HL-60/S4 treated with retinoic acid at 250 ng/mL for 4 days and 3 days (cell line): Measurements from ENCODE around the gene TSPEAR.

Source experiments
- in situ Hi-C: fragments of 300-500 bp; cut with MboI; formaldehyde crosslinking; loops from 2 replicates; pipeline ENCODE4 v1.7.0; 2022; ENCODE audit warnings: low sequenced_read_pairs

Gene TSPEAR

DNA sequence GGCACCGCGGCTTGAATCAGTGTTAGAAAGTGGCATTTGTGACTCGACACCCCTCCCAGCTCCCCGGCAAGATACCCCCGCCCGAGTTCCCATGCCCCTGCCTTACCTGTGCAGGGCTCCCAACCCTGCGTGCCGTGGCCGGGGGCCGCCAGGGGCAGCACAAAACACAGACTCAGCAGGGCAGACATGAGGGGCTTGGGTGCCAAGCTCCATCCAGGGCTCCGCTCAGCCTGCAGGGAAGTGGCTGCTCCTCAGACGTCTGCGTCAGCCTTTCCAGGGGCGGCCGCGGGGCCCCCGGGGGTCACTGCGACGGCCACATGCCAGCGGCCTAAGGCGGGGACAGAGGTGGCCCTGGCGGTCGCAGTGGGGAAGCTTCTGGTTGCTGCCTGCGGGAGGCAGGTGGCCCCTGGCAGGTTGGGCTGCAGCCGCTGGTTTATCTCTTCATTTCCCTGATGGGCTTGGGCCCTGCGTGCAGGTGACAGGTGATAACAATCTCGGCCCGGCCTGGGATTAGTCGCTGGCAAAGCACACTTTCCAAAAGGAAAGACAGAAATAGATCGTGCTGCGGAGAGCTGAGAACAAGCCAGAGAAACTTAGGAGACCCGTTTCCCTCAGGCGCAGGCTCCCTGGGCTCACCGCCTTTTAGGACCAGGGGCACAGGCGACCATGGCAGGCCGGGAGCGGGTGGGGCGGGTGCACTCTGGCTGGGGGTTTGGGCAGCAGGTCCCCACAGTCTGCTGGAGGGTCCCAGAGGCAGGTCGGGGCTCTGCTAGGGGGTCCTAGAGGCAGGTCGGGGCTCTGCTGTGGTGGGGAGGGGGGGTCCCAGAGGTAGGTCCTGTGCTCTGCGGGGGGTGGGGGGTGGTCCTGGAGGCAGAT lies at the start of gene TSPEAR:
TSS of gene TSPEAR (minus strand) at position 246 of the 876 bp plus-strand sequence. CDS start at position 188, 58 bp downstream.
- in situ Hi-C loops: no loop called here

DNA sequence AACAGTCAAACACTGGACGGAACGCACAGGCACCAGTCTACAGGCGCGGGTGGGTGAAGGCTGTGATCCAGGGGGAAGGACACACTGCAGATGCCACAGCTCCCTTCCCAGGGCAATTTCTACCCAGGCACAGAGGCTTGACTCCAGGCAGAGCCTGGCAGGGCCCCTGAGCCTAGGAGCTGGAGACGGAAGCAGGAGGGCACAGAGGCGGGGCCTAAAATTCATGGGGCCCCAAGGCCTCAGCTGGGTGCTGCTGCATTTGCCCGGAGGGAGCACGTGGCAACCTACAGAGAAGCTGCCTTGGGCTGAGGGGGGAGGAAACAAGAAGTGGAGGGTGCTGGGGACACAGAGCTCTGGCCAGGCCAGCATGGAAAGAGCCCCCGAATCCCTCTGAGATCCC lies 49.0 kb upstream of the TSPEAR start:
- in situ Hi-C loops: no loop called here

DNA sequence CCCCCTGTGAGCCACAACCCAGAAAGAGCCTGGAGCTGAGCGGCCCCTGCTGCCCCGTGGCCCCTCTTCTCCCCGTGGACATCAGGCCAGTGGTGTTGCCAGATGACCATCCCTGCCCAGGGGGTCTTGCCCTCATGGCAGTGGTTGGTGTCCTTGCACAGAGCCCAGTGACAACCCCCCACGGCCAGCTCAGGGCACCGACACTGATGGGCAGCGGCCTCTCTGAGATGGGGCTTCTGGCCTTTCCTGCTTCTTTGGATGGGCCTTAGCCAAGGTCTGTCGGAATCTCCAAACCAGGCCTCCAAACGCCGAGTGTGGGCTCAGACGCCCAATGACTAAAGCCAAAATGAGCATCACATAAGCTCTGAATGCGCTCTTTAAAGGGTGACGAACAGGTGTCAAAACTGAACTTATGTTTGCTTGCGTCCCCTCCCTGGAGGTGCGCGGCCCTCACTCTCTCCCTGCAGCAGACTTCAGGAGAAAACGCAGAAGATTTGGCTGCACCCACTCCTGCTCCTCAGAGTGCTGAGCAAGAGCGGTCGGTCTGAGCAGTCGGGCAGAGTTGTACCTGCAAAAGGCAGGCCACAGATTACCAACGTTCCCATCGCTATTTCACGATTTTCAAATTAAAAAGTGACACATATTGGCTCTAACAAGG lies 48.4 kb upstream of the TSPEAR start:
- in situ Hi-C loops: no loop called here

DNA sequence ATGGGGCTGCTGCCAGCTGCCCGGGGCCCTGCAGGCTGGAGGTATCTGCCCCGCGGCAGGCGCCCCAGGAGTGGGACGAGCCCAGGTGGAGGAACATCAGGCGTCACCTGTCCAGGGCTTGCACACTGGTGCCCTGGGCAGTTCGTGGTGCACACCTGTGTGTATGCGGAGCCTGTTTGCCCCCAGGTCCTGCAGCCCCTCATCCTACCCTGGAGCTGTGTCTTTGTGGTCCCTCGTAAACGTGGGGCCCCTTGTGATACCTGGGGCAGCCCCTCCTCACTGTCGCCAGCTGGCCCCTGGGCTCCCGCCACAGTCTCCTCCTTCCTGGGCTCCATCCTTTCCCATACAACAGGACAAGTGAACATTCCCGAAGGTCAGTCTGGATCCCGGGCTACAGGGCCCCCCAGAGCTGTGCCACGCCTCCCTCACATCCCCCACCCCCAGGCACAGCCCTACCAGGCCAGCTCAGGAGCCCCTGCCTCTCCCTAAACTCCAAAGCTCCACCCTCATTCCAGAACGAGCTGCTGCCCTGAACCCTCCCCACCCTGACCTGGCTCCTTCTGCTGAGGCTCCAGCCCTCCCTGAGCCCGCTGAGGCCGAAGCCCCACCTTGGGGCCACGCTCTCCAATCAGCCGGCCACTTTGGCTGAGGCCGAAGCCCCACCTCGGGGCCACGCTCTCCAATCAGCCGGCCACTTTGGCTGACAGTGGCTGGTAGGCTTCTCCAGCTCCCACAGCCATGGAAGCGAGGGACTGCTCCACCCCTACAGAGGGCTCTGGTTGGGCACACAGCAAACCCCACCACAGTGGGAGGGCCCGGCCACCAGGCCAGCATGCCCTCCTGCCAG lies 47.6 kb upstream of the TSPEAR start:
- in situ Hi-C loops: no loop called here

DNA sequence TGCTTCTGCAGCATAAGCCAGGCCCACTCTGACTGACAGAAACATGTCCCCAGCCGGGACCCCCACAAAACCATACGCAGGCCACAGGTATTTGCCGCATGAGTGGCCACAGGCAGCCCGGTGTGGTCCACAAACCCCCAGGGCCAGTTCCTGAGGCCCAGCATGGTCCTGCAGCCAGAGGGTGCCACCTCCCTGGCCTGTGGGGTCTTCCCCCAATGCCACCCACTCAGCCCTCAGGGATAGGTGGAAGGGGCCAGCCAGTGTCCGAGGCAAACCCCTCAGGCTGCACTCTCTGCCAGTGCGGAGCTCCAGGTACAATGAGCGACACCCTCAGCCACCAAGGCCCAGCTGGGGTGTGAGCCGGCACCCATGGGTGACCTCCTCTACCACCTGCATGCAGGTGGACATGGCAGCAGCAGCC lies 46.8 kb upstream of the TSPEAR start:
- in situ Hi-C loops: no loop called here

DNA sequence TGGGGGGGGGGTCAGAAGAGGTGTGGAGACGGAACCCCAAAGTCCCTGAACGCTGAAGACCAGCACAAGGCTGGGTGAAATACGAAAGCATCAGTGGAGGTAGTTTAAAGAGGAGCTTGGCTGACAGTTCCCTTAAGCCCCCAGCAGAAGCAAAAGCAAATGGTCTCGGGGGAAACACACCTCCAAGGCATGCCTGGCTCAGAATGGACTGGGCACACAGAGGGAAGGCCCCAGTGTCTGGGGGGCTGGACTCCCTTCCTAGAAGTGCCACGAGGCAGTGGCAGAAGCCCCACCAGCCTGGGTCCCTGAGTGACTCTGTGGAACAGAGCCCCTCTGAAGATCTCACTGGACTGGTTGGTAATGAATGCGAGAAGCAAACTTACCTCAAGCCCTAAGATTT lies 46.4 kb upstream of the TSPEAR start:
- in situ Hi-C loops: no loop called here

DNA sequence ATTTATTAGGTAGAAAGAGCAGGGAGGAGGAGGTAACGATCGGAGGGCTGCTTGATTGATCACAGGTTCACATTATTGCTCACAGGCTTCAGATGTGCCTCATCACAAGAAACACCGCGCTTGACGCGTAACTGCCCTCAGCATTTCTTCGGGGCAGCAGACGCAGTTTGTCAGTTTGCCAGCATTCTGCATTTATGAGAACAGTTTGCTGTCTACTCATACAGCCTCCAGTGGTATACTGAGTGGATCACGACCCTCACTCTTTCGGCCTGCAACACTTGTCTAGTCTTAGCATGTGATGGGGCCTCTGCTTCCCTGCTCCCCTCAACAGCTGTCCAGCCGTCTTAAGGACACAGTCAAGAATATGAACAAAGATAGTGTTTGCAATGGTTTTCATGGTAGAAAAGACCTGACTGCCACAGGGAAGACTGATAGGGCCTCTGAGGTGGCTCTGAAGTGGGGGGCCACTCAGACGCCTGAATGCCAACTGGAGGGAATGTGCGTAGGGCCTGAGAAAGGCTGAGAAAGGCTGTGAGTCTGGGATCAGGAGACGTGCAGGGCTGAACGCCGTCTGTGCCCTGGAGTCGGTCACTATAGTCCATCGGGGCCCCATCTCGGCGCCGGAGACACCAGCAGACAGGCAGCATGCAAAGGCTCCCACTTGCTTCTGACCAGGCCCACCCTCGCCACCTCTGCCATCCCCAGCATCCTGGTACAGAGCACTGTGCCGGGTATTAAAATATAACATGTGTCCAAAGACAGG lies 45.2 kb upstream of the TSPEAR start:
- in situ Hi-C loops: no loop called here

DNA sequence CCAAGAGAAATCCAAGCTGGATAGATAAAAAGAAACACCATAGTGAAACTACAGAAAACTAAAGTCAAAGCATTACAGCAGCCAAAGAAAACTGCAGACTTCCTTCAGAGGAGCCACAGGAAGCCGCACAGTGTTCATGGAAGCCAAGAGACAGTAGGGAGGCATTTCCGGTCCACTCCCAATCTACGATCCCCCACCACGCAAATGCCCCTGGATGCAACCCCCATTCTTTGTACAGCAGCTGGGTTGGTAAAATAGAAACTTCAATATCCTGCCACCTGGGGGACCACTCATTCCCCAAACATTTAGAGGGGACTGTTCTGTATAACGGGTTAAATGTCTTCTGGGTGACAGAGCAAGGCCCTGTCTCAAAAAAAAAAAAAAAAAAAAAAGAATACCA lies 43.9 kb upstream of the TSPEAR start:
- in situ Hi-C loops: no loop called here

DNA sequence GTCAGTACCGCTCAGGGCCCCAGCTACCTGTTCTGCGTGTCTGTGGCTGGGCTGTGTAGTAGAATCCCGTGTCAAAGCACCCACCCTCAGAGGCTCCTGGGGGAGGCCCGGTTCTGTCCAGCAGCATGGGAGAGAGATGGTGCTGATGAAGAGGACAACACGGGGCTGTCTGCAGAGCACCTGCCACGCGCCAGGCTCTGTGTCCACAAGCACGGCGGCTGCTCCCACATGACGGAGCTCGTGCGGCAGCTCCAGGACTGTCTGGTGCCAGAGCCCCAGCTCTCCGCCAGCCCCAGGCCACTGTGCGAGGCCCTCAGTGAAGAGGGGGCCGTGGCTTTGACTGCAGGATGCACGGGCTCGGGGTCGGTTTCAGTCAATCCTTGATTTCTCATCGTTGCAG lies 42.0 kb upstream of the TSPEAR start:
- in situ Hi-C loops: no loop called here

DNA sequence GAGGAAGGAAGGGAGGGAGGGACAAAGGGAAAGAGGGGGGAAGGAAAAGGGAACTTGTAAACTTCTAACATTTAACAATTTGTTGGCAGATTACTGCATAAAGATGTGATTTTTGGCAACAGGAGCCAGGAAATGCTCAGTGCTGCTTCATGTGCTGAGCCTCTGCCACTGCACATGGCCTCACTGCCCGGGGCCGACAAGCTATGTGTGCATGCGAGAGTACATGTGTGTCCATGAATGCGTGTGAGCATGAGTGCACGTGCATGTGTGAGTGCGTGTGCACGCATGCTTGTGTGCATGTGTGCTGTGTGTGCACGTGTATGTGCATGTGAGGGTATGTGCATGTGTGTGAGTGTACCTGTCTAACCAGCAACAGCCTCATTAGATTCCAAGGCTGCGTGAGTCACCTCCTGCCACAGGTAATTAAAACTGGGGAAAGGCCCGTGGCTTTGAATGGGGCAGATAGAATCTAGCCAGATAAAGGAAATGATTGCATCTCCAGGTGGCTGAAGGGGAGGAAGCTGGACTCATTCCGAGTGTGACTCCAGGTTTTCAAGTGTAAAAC lies 41.4 kb upstream of the TSPEAR start:
- in situ Hi-C loops: no loop called here

DNA sequence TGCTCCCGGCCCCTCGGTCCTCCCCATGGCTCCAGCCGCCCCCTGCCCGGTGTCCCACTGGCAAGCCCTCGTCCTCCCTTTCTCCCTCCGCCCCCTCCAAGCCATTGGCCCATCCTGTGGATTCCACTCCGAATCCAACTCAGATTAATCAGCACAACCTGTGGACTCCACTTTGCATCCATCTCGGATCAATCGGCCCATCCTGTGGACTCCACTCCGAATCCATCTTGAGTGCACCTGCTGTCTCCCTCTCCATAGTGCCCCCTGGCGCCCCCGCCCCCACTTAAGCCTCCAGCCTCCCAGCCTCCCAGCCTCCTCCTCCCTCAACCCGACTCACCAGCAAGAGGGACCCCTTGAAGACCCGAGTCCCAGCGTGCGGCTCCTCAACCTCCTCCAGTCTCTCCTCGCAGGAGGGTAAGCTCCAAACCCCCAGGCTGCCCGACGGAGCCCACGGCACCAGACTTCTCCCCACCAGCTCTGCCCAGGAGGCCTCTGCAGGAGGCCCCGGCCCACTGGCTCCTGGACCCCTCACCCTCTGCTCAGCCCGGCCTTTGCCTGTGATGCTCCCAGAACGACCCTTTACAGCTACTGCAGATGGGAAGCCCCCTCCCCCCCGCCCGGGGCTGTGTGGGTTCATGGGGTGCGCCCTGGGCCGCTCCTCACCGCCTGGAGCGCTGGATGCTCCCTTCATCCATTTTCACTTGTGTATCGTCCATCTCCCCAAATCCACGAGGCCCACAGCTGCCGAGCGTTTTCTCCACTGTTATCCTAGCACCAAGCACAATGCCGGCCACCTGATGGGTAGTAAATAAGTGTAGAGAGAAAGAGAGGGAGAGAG lies 40.6 kb upstream of the TSPEAR start:
- in situ Hi-C loops: no loop called here

DNA sequence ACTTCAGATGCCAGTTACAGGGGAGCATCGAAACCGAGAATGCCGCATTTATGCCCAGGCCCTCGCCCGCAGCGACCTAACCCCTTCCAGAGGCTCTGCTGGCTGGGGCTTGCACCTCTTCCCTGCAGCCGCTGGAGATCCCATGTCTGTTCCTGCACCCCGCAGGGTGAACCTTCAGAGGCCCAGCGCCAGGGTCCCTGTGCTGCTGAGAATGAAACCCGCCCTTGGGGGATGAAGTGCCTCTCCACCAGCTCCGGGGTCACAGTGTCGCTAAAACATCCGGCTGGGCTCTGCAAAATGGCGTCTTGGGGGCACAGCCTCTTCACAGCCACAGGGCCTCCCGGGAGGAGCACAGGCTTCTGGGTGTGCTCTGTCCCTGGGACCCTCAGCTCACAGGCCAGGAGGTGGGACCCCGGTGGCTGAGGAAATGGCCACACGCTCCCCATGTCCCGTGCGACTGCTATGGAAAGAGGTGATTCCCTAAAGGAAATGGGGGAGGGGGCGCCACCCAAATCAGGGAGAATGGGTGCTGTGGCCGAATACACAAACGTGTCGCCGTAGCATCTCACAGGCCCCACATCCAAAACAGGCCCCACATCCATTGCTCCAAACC lies 39.9 kb upstream of the TSPEAR start:
- in situ Hi-C loops: no loop called here

DNA sequence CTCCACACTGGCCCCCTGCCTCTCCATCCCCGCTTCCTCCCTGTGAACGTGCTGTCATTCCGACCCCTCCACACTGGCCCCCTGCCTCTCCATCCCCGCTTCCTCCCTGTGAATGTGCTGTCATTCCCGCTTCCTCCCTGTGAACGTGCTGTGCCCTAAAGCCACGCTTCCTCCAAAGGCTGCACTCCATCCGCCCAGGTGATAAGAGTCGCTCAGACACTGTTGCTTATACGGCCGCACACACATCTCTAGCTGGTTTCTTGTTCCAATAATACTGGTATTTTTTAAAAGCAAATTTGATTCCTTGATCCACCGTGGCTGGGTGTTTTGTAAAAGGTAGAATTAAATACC lies 39.3 kb upstream of the TSPEAR start:
- in situ Hi-C loops: no loop called here

DNA sequence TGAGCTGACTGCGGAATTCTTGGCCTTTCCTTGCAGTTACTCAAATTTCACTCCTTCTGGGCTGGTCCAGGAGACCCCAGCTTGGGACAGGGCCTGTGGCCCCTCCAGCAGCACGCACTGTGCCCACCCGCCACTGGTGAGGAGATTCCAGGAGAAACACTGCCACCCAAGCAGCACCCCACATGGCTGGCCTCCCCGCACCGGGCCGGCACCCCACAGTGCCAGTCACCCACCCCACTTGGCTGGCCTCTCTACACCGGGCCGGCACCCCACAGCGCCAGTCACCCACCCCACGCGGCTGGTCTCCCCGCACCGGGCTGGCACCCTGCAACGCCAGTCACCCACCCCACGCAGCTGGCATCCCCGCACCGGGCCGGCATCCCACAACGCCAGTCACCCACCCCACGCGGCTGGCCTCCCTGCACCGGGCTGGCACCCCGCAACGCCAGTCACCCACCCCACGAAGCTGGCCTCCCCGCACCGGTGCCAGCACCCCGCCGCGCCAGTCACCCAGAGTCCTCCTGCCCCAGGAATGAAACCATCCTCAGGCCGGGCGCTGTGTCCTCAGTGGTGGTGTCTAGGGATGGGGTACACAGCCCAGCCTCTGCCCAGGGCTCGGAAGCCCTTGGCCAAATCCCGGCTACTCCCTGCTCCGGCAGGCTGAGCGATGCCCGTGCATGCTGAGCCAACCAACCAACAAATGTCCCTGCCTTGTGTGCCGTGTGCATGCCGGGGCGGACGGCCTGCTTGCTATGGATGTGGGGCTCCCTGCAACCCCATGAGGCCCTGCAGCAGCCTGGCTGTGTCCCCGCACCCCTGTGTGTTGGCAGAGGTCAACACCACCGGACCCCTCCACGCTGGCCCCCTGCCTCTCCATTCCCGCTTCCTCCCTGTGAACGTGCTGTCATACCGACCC lies 38.6 kb upstream of the TSPEAR start:
- in situ Hi-C loops: no loop called here

DNA sequence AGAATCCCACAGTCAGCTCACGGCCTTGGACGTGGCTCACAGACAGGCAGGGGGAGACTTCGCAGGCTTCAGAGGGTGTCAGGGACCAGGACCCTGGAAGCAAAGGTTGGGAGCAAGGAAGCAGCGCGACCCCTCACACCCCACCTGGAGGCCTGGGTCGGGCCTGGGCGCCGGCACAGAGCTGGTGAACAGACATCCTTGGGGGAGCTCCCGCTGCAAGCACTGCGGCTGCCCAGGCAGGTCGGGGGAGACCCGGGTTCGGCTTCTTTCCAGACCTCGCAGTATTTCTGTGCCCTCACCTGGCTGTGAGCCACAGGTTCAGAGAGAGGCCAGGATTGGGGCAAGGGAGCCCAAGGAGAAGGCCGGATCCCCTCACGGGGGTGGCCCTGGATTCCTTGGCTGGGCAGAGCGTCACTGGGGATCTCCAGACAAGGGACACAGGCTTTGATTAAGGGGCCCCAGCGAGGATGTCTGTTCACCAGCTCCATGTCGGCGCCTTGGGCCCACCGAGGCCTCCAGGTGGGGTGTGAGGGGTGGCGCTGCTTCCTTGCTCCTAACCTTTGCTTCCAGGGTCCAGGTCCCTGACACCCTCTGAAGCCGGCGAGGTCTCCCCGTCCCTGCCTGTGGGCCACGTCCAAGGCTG lies 37.9 kb upstream of the TSPEAR start:
- in situ Hi-C loops: no loop called here

DNA sequence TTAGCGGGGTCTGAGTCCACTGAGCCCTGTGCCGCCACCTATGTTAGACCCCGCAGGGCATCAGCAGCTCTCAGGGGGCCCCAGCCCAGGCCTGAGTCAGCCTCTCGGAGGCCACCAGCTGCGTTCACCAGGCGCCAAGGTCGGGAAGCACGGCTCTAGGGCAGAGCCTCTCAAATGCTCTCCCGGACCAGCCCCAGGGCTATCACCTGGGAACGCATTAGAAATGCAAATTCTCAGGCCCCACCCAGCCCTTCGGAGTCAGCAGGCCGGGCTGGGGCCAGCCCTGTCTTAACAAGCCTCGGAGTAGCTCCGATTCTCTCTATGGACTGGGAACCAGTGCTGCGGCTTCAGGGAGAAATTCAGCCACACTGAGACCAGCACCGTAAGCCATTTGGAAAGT lies 37.2 kb upstream of the TSPEAR start:
- in situ Hi-C loops: no loop called here

DNA sequence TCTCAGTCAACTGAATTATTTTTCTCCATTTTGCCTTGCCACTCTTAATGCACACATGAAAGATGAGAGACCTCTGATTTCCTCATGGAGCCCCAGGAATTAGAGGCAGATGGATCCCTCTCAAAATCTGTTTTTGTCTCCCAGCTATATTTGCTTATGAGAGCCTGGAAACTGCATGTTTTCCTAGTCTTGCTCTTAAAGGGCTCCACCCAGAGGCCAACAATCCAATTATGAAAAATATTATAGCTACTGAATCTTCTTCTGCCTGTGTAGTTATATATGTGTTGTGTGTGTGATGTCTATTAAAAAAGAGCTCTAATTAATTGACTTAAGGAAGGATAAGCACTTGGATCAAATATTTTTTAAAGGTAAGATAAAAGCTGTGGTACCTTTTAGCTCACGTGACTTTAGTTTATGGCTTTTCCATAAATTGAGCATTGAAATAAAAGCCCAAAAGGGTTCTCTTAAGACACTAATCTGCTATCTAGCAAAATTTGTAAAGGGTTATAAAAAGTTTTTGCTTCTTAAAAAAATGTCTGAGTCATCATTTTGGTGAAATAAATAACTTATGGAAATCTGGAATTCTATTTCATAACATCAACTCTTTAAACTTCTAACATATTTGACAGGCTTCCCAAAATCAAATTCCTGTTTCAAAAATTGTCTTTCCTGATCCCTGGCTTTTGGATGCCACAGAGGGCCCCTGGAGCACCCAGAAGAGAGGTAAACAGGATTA lies 31.2 kb upstream of the TSPEAR start:
- in situ Hi-C loops: no loop called here
